H9 (cell line): ENCODE results near the gene TRIM44. TPM values are rescaled to one million over a fixed set of nuclear protein-coding genes. Genes with fewer than 3 reads are reported as not detected.

Source experiments
- DNase-seq: peaks from one replicate; pipeline ENCODE4 v3.0.0-alpha.2; 2017
- H2AFZ ChIP-seq: one replicate; pipeline ENCODE4 v1.6.1; 2013; ENCODE audit warnings: mild to moderate bottlenecking, low read length, control low read depth, moderate library complexity
- H2AK5ac ChIP-seq: 2 replicates; pipeline ENCODE4 v1.6.1; 2013; ENCODE audit warnings: low read length, control low read depth, mixed read lengths; ENCODE audit not compliant: insufficient read length
- H2BK120ac ChIP-seq: one replicate; pipeline ENCODE4 v1.6.1; 2013; ENCODE audit warnings: low read depth, mild to moderate bottlenecking, low read length, control low read depth, inconsistent platforms; ENCODE audit not compliant: poor library complexity, severe bottlenecking
- H2BK12ac ChIP-seq: 2 replicates; pipeline ENCODE4 v1.6.1; 2013; ENCODE audit warnings: low read length, control low read depth, mixed read lengths, low read depth; ENCODE audit not compliant: insufficient read length
- H2BK15ac ChIP-seq: 2 replicates; pipeline ENCODE4 v1.6.1; 2013; ENCODE audit warnings: low read depth, low read length, control low read depth
- H2BK20ac ChIP-seq: one replicate; pipeline ENCODE4 v1.6.1; 2013; ENCODE audit warnings: low read depth, mild to moderate bottlenecking, low read length, control low read depth, inconsistent platforms; ENCODE audit not compliant: poor library complexity, severe bottlenecking
- H2BK5ac ChIP-seq: 2 replicates; pipeline ENCODE4 v1.6.1; 2013; ENCODE audit warnings: low read length, control low read depth, mixed read lengths; ENCODE audit not compliant: insufficient read length
- H3K14ac ChIP-seq: 2 replicates; pipeline ENCODE4 v1.6.1; 2013; ENCODE audit warnings: low read length, control low read depth; ENCODE audit not compliant: insufficient read depth
- H3K18ac ChIP-seq: 2 replicates; pipeline ENCODE4 v1.6.1; 2013; ENCODE audit warnings: low read depth, mild to moderate bottlenecking, mixed read lengths, low read length, control low read depth; ENCODE audit not compliant: insufficient read length
- H3K23ac ChIP-seq: 2 replicates; pipeline ENCODE4 v1.6.1; 2013; ENCODE audit warnings: low read length, control low read depth, mixed read lengths, low read depth; ENCODE audit not compliant: insufficient read length
- H3K23me2 ChIP-seq: 2 replicates; pipeline ENCODE4 v1.6.1; 2013; ENCODE audit warnings: low read depth, mild to moderate bottlenecking, mixed read lengths, low read length, control low read depth; ENCODE audit not compliant: insufficient read length, poor library complexity, severe bottlenecking
- H3K27ac ChIP-seq: 2 replicates; pipeline ENCODE4 v1.5.1; 2013; ENCODE audit warnings: low read length, control low read depth, mixed read lengths, low read depth; ENCODE audit not compliant: insufficient read length
- H3K27me3 ChIP-seq: 2 replicates; pipeline ENCODE4 v1.6.1; 2013; ENCODE audit warnings: low read length, control low read depth, inconsistent platforms; ENCODE audit not compliant: insufficient read depth
- H3K4ac ChIP-seq: 2 replicates; pipeline ENCODE4 v1.6.1; 2013; ENCODE audit warnings: low read depth, mild to moderate bottlenecking, control low read depth, inconsistent platforms, low read length, moderate library complexity
- H3K4me1 ChIP-seq: 2 replicates; pipeline ENCODE4 v1.6.1; 2013; ENCODE audit warnings: low read length, control low read depth, inconsistent platforms; ENCODE audit not compliant: insufficient read depth
- H3K4me2 ChIP-seq: 2 replicates; pipeline ENCODE4 v1.6.1; 2013; ENCODE audit warnings: low read length, control low read depth, mixed read lengths; ENCODE audit not compliant: insufficient read length, insufficient read depth
- H3K56ac ChIP-seq: 2 replicates; pipeline ENCODE4 v1.6.1; 2013; ENCODE audit warnings: low read depth, mild to moderate bottlenecking, mixed read lengths, low read length, control low read depth; ENCODE audit not compliant: insufficient read length
- H3K79me1 ChIP-seq: 2 replicates; pipeline ENCODE4 v1.6.1; 2013; ENCODE audit warnings: low read depth, mild to moderate bottlenecking, moderate library complexity, low read length, control low read depth, inconsistent platforms; ENCODE audit not compliant: insufficient read depth, poor library complexity, severe bottlenecking
- H3K79me2 ChIP-seq: 2 replicates; pipeline ENCODE4 v1.6.1; 2013; ENCODE audit warnings: low read length, control low read depth, inconsistent platforms; ENCODE audit not compliant: insufficient read depth
- H3K9ac ChIP-seq: 2 replicates; pipeline ENCODE4 v1.6.1; 2013; ENCODE audit warnings: low read length, control low read depth, mixed read lengths; ENCODE audit not compliant: insufficient read length; ENCODE audit errors: extremely low read depth
- H3K9me3 ChIP-seq: one replicate; pipeline ENCODE4 v1.6.1; 2013; ENCODE audit warnings: low read depth, low read length, inconsistent platforms; ENCODE audit not compliant: control insufficient read depth
- H3T11ph ChIP-seq: one replicate; pipeline ENCODE4 v1.6.1; 2013; ENCODE audit warnings: mild to moderate bottlenecking, low read length, control low read depth, inconsistent platforms
- H4K20me1 ChIP-seq: one replicate; pipeline ENCODE4 v1.6.1; 2013; ENCODE audit not compliant: control insufficient read depth, insufficient read length, insufficient read depth
- H4K5ac ChIP-seq: 2 replicates; pipeline ENCODE4 v1.6.1; 2013; ENCODE audit warnings: low read depth, mild to moderate bottlenecking, mixed read lengths, low read length, control low read depth; ENCODE audit not compliant: insufficient read length
- H4K8ac ChIP-seq: replicated peaks from 2 replicates; pipeline ENCODE4 v1.6.1; 2013; ENCODE audit warnings: low read length, control low read depth, mixed read lengths, low read depth; ENCODE audit not compliant: insufficient read length
- H4K91ac ChIP-seq: 2 replicates; pipeline ENCODE4 v1.6.1; 2013; ENCODE audit warnings: low read depth, mild to moderate bottlenecking, moderate library complexity, mixed read lengths, low read length, control low read depth; ENCODE audit not compliant: insufficient read length
- H3K27ac Mint-ChIP-seq, 3 experiments: 2 replicates in 2 of 3; 3 replicates in 1 of 3; pipeline ENCODE4 v1.8.0; 2020 to 2021; ENCODE audit warnings: mixed read lengths in 3 of 3, mild to moderate bottlenecking in 1 of 3, moderate library complexity in 1 of 3
- H3K27me3 Mint-ChIP-seq: 2 replicates; pipeline ENCODE4 v1.8.0; 2021; ENCODE audit warnings: low read depth, mild to moderate bottlenecking, moderate library complexity, mixed read lengths
- H3K36me3 Mint-ChIP-seq, 3 experiments: 2 replicates in 2 of 3; 3 replicates in 1 of 3; pipeline ENCODE4 v1.8.0; 2020 to 2021; ENCODE audit warnings: low read depth in 3 of 3, mixed read lengths in 3 of 3; ENCODE audit not compliant: insufficient read depth in 1 of 3
- H3K4me1 Mint-ChIP-seq, 2 experiments: 2 replicates each; pipeline ENCODE4 v1.8.0; 2020; ENCODE audit warnings: mixed read lengths in 2 of 2
- H3K4me3 Mint-ChIP-seq, 2 experiments: 2 replicates in 1 of 2; 3 replicates in 1 of 2; pipeline ENCODE4 v1.8.0; 2020 to 2021; ENCODE audit warnings: mild to moderate bottlenecking in 2 of 2, mixed read lengths in 2 of 2, moderate library complexity in 1 of 2
- H3K9me3 Mint-ChIP-seq, 2 experiments: 2 replicates in 1 of 2; 3 replicates in 1 of 2; pipeline ENCODE4 v1.8.0; 2020; ENCODE audit warnings: mild to moderate bottlenecking in 2 of 2, mixed read lengths in 2 of 2, moderate library complexity in 1 of 2
- WGBS: extraction: QIAGEN DNeasy Blood & Tissue Kit; methylation state at CpG from one replicate; pipeline ENCODE4 v1.1.7; 2013; ENCODE audit warnings: missing lambda C conversion rate, low lambda C conversion rate, mixed read lengths; ENCODE audit not compliant: insufficient read length; ENCODE audit errors: extremely low coverage; 5-methylcytosine and 5-hydroxymethylcytosine counted together
- total RNA-seq: library from RNA; stranded (reverse); gene quantifications from 2 replicates; pipeline ENCODE4 v1.2.1, GENCODE V29; 2021
- TF ChIP-seq, protein P1 (sequence below): fragments of 200-600 bp; sonication (generic); conservative IDR thresholded peaks from 3 replicates; pipeline ENCODE4 v1.8.0; 2021; ENCODE audit warnings: antibody characterized with exemption, mild to moderate bottlenecking

Gene TRIM44
- total RNA-seq, 1 experiment from 2014 or later = 37.7 TPM

DNA sequence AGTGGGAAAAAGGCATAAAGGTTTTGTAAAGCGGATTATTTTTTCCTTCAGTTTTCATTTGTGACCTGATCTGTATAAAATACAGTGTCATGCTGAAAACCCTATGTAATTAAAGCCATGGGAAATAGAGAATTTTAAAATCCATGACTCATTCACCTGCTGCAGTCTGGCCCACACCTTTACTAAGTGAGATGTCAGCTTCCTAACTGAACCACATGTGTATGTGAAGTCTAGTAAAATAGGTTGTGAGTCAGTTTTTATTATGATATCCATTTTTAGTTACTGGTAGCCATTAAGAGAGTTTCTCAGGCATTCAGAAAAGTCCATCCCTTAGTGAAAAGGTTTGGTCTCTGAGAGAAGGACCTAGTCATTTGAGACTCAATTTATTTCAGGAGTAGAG, 60.9 kb downstream of the TRIM44 start:
- Histone ChIP-seq H3K23ac (no peak overlapping the region), H2BK12ac (no peak overlapping the region), H3K18ac (no peak overlapping the region), H4K91ac (no peak overlapping the region), H2AFZ (no peak overlapping the region), H2BK20ac (no peak overlapping the region), H3K9ac (no peak overlapping the region), H3K23me2 (no peaks in the 10 kb centered on the region), H3K4me1 (peaks cover 2% of the 10 kb centered on the region; the same call in 1 of the 2 replicates), H2BK15ac (no peak overlapping the region), H3K27ac (no peak overlapping the region), H3K14ac (no peak overlapping the region), H3K79me2 (no peaks in the 10 kb centered on the region), H3K4ac (no peak overlapping the region), H4K8ac (no peak overlapping the region), H3K79me1 (peaks cover 2% of the 10 kb centered on the region), H3K4me2 (no peak overlapping the region), H2BK5ac (no peak overlapping the region), H3K27me3 (no peaks in the 10 kb centered on the region), H4K20me1 (no peaks in the 10 kb centered on the region), H3T11ph (no peak overlapping the region), H3K56ac (no peak overlapping the region), H4K5ac (no peak overlapping the region), H2AK5ac (no peak overlapping the region), H3K9me3 (no peaks in the 10 kb centered on the region), H2BK120ac (no peak overlapping the region)
- no peak overlapping the region for H3K4me3 Mint-ChIP-seq
- TF ChIP-seq, protein P1, sequence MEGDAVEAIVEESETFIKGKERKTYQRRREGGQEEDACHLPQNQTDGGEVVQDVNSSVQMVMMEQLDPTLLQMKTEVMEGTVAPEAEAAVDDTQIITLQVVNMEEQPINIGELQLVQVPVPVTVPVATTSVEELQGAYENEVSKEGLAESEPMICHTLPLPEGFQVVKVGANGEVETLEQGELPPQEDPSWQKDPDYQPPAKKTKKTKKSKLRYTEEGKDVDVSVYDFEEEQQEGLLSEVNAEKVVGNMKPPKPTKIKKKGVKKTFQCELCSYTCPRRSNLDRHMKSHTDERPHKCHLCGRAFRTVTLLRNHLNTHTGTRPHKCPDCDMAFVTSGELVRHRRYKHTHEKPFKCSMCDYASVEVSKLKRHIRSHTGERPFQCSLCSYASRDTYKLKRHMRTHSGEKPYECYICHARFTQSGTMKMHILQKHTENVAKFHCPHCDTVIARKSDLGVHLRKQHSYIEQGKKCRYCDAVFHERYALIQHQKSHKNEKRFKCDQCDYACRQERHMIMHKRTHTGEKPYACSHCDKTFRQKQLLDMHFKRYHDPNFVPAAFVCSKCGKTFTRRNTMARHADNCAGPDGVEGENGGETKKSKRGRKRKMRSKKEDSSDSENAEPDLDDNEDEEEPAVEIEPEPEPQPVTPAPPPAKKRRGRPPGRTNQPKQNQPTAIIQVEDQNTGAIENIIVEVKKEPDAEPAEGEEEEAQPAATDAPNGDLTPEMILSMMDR = no peak
- H3K4me1 Mint-ChIP-seq = peaks cover 4 to 9% of the 10 kb centered on the region in 2 experiments; a peak in 2 of 4 replicates
- H3K27me3 Mint-ChIP-seq = no peaks in the 10 kb centered on the region
- WGBS = no CpG with 5 or more reads among the region's 1 CpG
- H3K36me3 Mint-ChIP-seq = peaks cover 9 to 17% (median 17%) of the 10 kb centered on the region in 3 experiments; a peak in 6 of 7 replicates
- H3K9me3 Mint-ChIP-seq = no peaks in the 10 kb centered on the region
- DNase-seq = no peak
- H3K27ac Mint-ChIP-seq = no peak overlapping the region
